ENCODE results near the gene IGSF11. TPM values are rescaled to one million over a fixed set of nuclear protein-coding genes. Genes with fewer than 3 reads are reported as not detected.
"Not testable (repeated sequence)": the region's sequence is repeated elsewhere in the genome, so short reads cannot be mapped to it uniquely, and the experiment has no call there.

Gene IGSF11
- total RNA-seq, 1 donor from 2014 or later: not detected

DNA sequence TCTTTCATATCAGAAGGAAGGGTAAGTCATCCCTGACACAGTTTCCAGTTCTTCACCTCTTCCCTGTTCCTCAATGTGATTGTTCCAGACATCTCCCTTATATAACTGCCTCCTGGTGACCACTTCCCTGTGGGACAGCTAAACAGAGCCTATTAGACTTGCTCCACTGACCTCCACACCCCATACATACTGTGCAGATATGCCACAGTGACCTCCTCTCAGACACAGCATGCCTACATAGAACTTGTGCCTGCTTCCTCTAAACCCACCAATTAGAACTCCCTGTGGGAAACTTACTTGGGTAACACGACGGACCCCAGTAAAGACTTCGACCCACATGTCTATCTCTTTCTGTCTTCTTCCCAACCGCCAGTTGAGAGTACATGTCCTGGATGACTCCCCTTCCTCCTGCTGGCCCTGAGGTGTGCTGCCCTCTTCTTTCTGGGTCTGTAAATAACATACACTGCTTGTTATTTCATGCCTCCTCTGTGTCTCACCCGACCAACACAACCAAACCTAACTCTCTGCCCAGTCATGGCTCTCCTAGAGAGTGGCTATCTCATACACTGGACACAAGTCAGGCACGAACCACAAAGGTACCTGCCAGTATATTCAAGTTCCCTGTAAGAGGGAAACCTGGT, 53.0 kb downstream of the IGSF11 start:
- Mint-ChIP-seq H3K9me3 (ENCODE audit: unreplicated experiment) (no peaks in the 10 kb centered on the region), H3K27ac (ENCODE audit: unreplicated experiment) (no peak overlapping the region), H3K4me1 (ENCODE audit: unreplicated experiment) (no peaks in the 10 kb centered on the region), H3K27me3 (ENCODE audit: unreplicated experiment) (peaks cover 22% of the 10 kb centered on the region), H3K36me3 (ENCODE audit: unreplicated experiment) (no peaks in the 10 kb centered on the region), H3K4me3 (ENCODE audit: unreplicated experiment) (no peak overlapping the region)
- DNase-seq (ENCODE audit: extremely low spot score, unreplicated experiment): no peak
- TF ChIP-seq CTCF (IDR thresholded peaks at IDR 0.05): no peak

GRCh38 chr3:118980832-118981231, 53.8 kb downstream of the IGSF11 start:
- Mint-ChIP-seq H3K9me3 (ENCODE audit: unreplicated experiment) (no peaks in the 10 kb centered on the region), H3K27ac (ENCODE audit: unreplicated experiment) (no peak overlapping the region), H3K4me3 (ENCODE audit: unreplicated experiment) (no peak overlapping the region), H3K36me3 (ENCODE audit: unreplicated experiment) (no peaks in the 10 kb centered on the region), H3K4me1 (ENCODE audit: unreplicated experiment) (no peaks in the 10 kb centered on the region), H3K27me3 (ENCODE audit: unreplicated experiment) (peaks cover 15% of the 10 kb centered on the region)
- DNase-seq (ENCODE audit: extremely low spot score, unreplicated experiment): no peak
- no peak for TF ChIP-seq CTCF (IDR thresholded peaks at IDR 0.05)

DNA sequence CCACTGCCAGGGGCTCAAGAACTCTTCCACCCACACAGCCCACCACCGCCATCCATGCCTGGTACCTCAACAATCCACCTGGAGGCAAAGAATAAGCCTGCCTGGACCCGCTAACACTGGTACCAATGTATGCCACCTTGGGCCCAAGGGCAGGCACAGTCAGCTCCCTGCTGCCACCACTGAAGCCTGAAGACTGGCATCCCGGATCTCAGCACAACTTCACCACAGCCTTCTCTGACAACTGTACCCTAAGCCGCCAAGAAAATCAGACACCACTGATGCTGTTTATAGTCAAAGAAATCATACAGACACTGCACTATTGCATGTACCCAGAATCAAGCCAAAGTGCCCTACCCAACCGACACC, 56.3 kb downstream of the IGSF11 start:
- H3K27me3 Mint-ChIP-seq (ENCODE audit: unreplicated experiment): no peaks in the 10 kb centered on the region
- no peak for TF ChIP-seq CTCF (IDR thresholded peaks at IDR 0.05)
- no peaks in the 10 kb centered on the region for H3K9me3 Mint-ChIP-seq (ENCODE audit: unreplicated experiment)
- no peak for DNase-seq (ENCODE audit: extremely low spot score, unreplicated experiment)
- H3K4me1 Mint-ChIP-seq (ENCODE audit: unreplicated experiment): no peaks in the 10 kb centered on the region
- H3K36me3 Mint-ChIP-seq (ENCODE audit: unreplicated experiment): no peaks in the 10 kb centered on the region
- no peak overlapping the region for H3K27ac Mint-ChIP-seq (ENCODE audit: unreplicated experiment)
- H3K4me3 Mint-ChIP-seq (ENCODE audit: unreplicated experiment): no peak overlapping the region

DNA sequence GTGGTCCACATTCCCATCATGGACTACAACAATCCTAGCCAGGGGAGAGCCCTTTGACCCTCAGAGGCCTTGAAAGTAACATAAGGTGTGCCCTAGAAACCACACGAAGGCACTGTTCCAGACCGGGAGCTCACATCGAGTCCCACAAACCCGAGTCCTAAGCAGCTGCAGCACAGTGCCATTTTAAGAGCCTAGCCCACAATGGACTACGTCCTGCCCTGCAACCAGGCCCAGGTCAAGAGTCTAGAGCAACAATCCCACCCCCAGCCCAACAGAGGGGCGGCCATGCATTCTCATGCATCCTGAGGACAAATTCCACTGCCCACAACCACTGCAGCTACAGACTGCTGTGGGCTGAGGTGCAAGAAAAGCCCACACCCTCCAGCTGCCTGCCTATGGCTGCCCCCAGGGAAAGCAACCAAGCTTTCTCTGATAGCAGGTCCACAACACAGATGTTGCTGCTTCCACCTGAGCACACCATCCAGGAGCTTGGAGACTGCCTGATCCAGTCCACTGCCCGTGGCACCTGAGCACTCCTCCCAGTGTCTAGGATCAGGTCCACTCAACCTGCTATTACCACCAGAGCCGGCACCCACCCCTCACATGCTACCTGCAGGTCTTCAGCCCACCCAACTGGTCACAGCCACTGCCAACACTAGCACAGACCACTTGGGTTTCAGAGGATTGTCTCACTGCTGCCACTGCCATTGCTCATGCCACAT, 56.8 kb downstream of the IGSF11 start:
- no peaks in the 10 kb centered on the region for H3K9me3 Mint-ChIP-seq (ENCODE audit: unreplicated experiment)
- no peaks in the 10 kb centered on the region for H3K4me1 Mint-ChIP-seq (ENCODE audit: unreplicated experiment)
- no peak for DNase-seq (ENCODE audit: extremely low spot score, unreplicated experiment)
- TF ChIP-seq CTCF (IDR thresholded peaks at IDR 0.05): no peak
- no peak overlapping the region for H3K27ac Mint-ChIP-seq (ENCODE audit: unreplicated experiment)
- H3K4me3 Mint-ChIP-seq (ENCODE audit: unreplicated experiment): no peak overlapping the region
- H3K27me3 Mint-ChIP-seq (ENCODE audit: unreplicated experiment): no peaks in the 10 kb centered on the region
- no peaks in the 10 kb centered on the region for H3K36me3 Mint-ChIP-seq (ENCODE audit: unreplicated experiment)

DNA sequence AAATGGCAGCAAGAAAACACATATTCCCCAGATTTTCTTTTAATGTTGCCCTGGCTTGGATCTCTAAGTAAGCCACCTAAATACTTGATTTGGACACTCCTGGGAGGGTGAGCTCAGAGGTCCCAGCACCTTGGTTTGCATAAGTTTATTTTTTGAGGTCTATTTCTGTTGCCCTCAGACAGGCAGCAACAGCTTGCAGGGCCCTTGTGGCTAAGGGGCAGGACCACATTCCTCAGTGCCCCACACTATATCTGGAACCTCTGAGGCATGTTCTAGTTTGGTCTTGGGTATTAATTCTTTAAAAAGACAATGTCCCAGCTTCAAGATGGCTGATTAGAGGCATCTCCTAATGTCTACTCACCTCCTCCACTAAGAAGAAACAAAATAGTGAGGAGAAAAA, 57.5 kb downstream of the IGSF11 start:
- H3K27me3 Mint-ChIP-seq (ENCODE audit: unreplicated experiment): no peaks in the 10 kb centered on the region
- no peak overlapping the region for H3K27ac Mint-ChIP-seq (ENCODE audit: unreplicated experiment)
- no peak for TF ChIP-seq CTCF (IDR thresholded peaks at IDR 0.05)
- H3K4me3 Mint-ChIP-seq (ENCODE audit: unreplicated experiment): no peak overlapping the region
- H3K36me3 Mint-ChIP-seq (ENCODE audit: unreplicated experiment): no peaks in the 10 kb centered on the region
- no peaks in the 10 kb centered on the region for H3K9me3 Mint-ChIP-seq (ENCODE audit: unreplicated experiment)
- no peak for DNase-seq (ENCODE audit: extremely low spot score, unreplicated experiment)
- no peaks in the 10 kb centered on the region for H3K4me1 Mint-ChIP-seq (ENCODE audit: unreplicated experiment)

DNA sequence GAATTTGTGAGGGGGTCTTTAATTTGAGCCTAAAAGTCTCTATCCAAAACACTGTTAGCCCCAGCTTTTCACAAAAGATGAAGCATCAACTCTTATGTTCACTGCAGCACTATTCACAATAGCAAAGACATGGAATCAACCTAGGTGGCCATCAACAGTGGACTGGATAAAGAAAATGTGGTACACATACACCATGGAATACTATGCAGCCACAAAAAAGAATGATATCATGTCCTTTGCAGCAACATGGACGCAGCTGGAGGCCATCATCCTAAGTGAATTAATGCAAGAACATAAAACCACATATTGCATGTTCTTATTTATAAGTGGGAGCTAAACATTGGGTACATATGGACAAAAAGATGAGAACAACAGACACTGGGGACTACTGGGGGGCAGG, 59.2 kb downstream of the IGSF11 start:
- H3K27ac Mint-ChIP-seq (ENCODE audit: unreplicated experiment); H3K36me3 Mint-ChIP-seq (ENCODE audit: unreplicated experiment); H3K4me3 Mint-ChIP-seq (ENCODE audit: unreplicated experiment); DNase-seq (ENCODE audit: extremely low spot score, unreplicated experiment); H3K4me1 Mint-ChIP-seq (ENCODE audit: unreplicated experiment); H3K9me3 Mint-ChIP-seq (ENCODE audit: unreplicated experiment); H3K27me3 Mint-ChIP-seq (ENCODE audit: unreplicated experiment): not testable (repeated sequence)

Data from osteocyte (in vitro differentiated cells).